Fibroblast of lung (primary cell): ENCODE data around the gene HBA2. TPM values are rescaled to one million over a fixed set of nuclear protein-coding genes. Genes with fewer than 3 reads are reported as not detected.
A peak's percentile ranks its signal among the peaks of the same experiment; 100 is the strongest.
"Not testable (repeated sequence)": the region's sequence is repeated elsewhere in the genome, so short reads cannot be mapped to it uniquely, and the experiment has no call there.

Experiments used
- DNase-seq, 2 donors: peaks; one replicate each; pipeline versions ENCODE4 v3.0.0 to v3.0.0-alpha.2; 2010; ENCODE audit warnings: low read depth in 2 of 2
- H2AFZ ChIP-seq: 2 replicates; pipeline ENCODE4 v1.5.1; 2012; ENCODE audit warnings: low read length, control low read depth, inconsistent platforms
- H3K27ac ChIP-seq: 2 replicates; pipeline ENCODE4 v1.5.1; 2011; ENCODE audit warnings: low read length, control low read depth; ENCODE audit not compliant: insufficient read depth
- H3K27me3 ChIP-seq: 2 replicates; pipeline ENCODE4 v1.5.1; 2011; ENCODE audit warnings: mild to moderate bottlenecking, low read length; ENCODE audit not compliant: control insufficient read depth, insufficient read depth
- H3K36me3 ChIP-seq: 2 replicates; pipeline ENCODE4 v1.5.1; 2011; ENCODE audit warnings: low read length; ENCODE audit not compliant: control insufficient read depth, insufficient read depth
- H3K4me1 ChIP-seq: 2 replicates; pipeline ENCODE4 v1.5.1; 2011; ENCODE audit warnings: low read length; ENCODE audit not compliant: control insufficient read depth, insufficient read depth; ENCODE audit errors: extremely low read depth
- H3K4me2 ChIP-seq: 2 replicates; pipeline ENCODE4 v1.5.1; 2011; ENCODE audit warnings: low read length, control low read depth; ENCODE audit not compliant: insufficient read depth; ENCODE audit errors: extremely low read depth
- H3K4me3 ChIP-seq, 4 experiments: fragments of 200-600 bp in 1 of 4; sonication (generic) in 1 of 4; replicated peaks in 1 of 4; 2 replicates each; pipeline ENCODE4 v1.5.1; 2011 to 2016; ENCODE audit warnings: low read length in 4 of 4, low read depth in 3 of 4, mild to moderate bottlenecking in 3 of 4, control low read depth in 2 of 4, inconsistent platforms in 1 of 4, mixed read lengths in 1 of 4; ENCODE audit not compliant: insufficient read depth in 1 of 4; ENCODE audit errors: control extremely low read depth in 1 of 4
- H3K79me2 ChIP-seq: 2 replicates; pipeline ENCODE4 v1.5.1; 2012; ENCODE audit warnings: mild to moderate bottlenecking, low read length, inconsistent platforms; ENCODE audit not compliant: control insufficient read depth, insufficient read depth
- H3K9ac ChIP-seq: 2 replicates; pipeline ENCODE4 v1.5.1; 2011; ENCODE audit warnings: mild to moderate bottlenecking, low read length, control low read depth; ENCODE audit not compliant: insufficient read depth
- H3K9me3 ChIP-seq: 2 replicates; pipeline ENCODE4 v1.5.1; 2012; ENCODE audit warnings: low read depth, low read length; ENCODE audit not compliant: control insufficient read depth, insufficient read depth
- H4K20me1 ChIP-seq: 2 replicates; pipeline ENCODE4 v1.5.1; 2011; ENCODE audit warnings: low read length; ENCODE audit not compliant: control insufficient read depth, insufficient read depth; ENCODE audit errors: extremely low read depth
- CTCF ChIP-seq, 2 donors: IDR thresholded peaks in 1 of 2; conservative IDR thresholded peaks in 1 of 2; 1 replicate in 1 of 2; 2 replicates in 1 of 2; pipeline ENCODE4 v1.5.1; 2011 to 2012; ENCODE audit warnings: low read length in 2 of 2, control low read depth in 1 of 2, inconsistent platforms in 1 of 2, low read depth in 1 of 2, mild to moderate bottlenecking in 1 of 2
- EZH2 ChIP-seq: IDR thresholded peaks from 2 replicates; pipeline ENCODE4 v1.5.1; 2012; ENCODE audit warnings: low read length, control low read depth, mild to moderate bottlenecking; ENCODE audit errors: missing control alignments
- polyA plus RNA-seq, 2 donors: library from polyadenylated mRNA; depleted of rRNA in 1 of 2; stranded (reverse) in 1 of 2; unstranded in 1 of 2; fragments of >200 nt; gene quantifications; 2 replicates each; pipeline ENCODE4 v1.2.1, GENCODE V29; 2011 to 2012; ENCODE audit warnings: missing spikeins in 1 of 2
- total RNA-seq: library from RNA; depleted of rRNA; stranded (reverse); fragments of >200 nt; gene quantifications from 2 replicates; pipeline ENCODE4 v1.2.1, GENCODE V29; 2014

The HBA2 gene
- total and polyA plus RNA-seq, 2 donors (not counting 1 experiment from before 2014, with no cell fraction given), result not detected

GRCh38 chr16:153550-154216, 19.0 kb upstream of the HBA2 start:
- H3K27ac ChIP-seq, H3K9me3 ChIP-seq, H4K20me1 ChIP-seq, H3K4me1 ChIP-seq, H3K9ac ChIP-seq, H3K4me2 ChIP-seq, H3K4me3 ChIP-seq, H3K36me3 ChIP-seq, H3K79me2 ChIP-seq, H2AFZ ChIP-seq, DNase-seq: not testable (repeated sequence)
- H3K27me3 ChIP-seq, result peaks cover 13% of the 10 kb centered on the region

DNA sequence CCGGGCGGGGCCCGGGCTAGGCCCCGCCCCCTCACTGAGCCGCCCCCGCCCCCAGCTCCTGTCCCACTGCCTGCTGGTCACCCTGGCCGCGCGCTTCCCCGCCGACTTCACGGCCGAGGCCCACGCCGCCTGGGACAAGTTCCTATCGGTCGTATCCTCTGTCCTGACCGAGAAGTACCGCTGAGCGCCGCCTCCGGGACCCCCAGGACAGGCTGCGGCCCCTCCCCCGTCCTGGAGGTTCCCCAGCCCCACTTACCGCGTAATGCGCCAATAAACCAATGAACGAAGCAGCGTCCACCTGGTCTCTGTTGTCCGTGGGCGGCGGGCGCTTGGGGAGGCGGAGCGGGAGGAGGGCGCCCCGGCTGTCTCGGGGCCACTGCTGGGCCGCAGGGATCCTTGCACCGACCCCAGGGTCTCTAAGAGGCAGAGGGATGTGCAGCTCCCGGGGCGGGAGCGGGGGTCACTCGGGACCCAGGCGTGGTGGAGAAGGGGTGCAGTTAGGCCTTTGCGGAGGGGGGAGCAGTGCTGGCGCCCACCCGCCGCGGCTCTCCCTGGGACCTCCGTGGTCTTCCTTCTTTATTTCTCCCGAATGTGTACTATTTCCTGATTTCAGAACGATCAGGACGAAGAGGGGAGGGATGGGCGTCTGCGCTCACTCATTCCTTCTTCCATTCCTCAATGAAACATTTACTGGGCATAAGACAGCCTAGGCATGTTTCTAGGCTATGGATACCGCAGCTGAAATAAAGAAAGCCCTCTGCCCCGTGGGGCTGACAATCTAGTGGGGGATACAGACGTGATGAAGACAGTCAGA, 18.3 kb upstream of the HBA2 start:
- Histone ChIP-seq H3K9me3 (no peaks in the 10 kb centered on the region), H3K4me3 (peak overlapping the region; percentile 40 to 58 (median 54)), H3K27ac (no peak overlapping the region), H4K20me1 (no peaks in the 10 kb centered on the region), H3K79me2 (no peaks in the 10 kb centered on the region), H2AFZ (peak overlapping the region; percentile 57), H3K4me2 (peak overlapping the region; percentile 85), H3K27me3 (peaks cover 9% of the 10 kb centered on the region), H3K4me1 (peaks cover 4% of the 10 kb centered on the region), H3K36me3 (no peaks in the 10 kb centered on the region), H3K9ac (peak overlapping the region; percentile 23)
- no peak for TF ChIP-seq EZH2
- TF ChIP-seq CTCF (conservative IDR thresholded peaks at IDR 0.05 in 1 of 2, IDR thresholded peaks at IDR 0.05 in 1 of 2; ENCODE audit: low read depth in 1 of 2, low read length in 2 of 2), result no peak
- DNase-seq, result peak; percentile 26 to 52

DNA sequence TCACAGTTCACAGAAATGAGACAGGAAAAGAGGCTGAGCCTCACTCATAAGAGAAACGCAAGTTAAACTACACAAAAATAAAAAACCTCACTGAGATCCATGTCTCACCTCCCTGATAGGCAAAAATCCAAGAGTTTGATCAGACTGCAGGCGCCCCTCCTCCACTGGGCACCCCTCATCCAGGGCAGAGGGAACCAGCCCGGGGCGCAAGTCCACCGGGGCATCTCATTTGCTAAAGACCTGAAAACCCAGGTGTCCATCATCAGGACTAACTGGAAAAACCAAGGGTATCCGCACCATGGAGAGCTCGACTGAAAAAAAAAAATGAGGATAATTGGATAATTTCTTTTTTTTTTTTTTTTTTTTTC, 17.7 kb upstream of the HBA2 start:
- Histone ChIP-seq H3K27me3 (peaks cover 9% of the 10 kb centered on the region), H3K4me2 (peak overlapping the region; percentile 85), H3K4me3 (peak overlapping the region; percentile 40 to 58 (median 54)), H2AFZ (peak overlapping the region; percentile 57), H3K4me1 (peaks cover 4% of the 10 kb centered on the region), H4K20me1 (no peaks in the 10 kb centered on the region), H3K9ac (no peak overlapping the region), H3K36me3 (no peaks in the 10 kb centered on the region), H3K79me2 (no peaks in the 10 kb centered on the region), H3K9me3 (no peaks in the 10 kb centered on the region), H3K27ac (no peak overlapping the region)
- no peak for TF ChIP-seq EZH2
- DNase-seq, result no peak
